Smooth muscle cell (in vitro differentiated cells): ENCODE measurements around the gene DEAF1. TPM values are rescaled to one million over a fixed set of nuclear protein-coding genes. Genes with fewer than 3 reads are reported as not detected.
"Not testable (repeated sequence)": the region's sequence is repeated elsewhere in the genome, so short reads cannot be mapped to it uniquely, and the experiment has no call there.

Experiments used
- DNase-seq: peaks from one replicate; lab custom pipeline; 2025; ENCODE audit not compliant: unreplicated experiment; lab: John Stamatoyannopoulos, UW
- H2AFZ ChIP-seq: fragments of 200-600 bp; sonication (generic); 2 replicates; pipeline ENCODE4 v1.6.0; 2016; ENCODE audit warnings: antibody characterized with exemption, low read depth, mild to moderate bottlenecking
- H3F3A ChIP-seq: fragments of 200-600 bp; sonication (generic); 2 replicates; pipeline ENCODE4 v1.6.0; 2017; ENCODE audit warnings: antibody characterized with exemption, low read depth
- H3K27ac ChIP-seq: fragments of 200-600 bp; sonication (generic); 2 replicates; pipeline ENCODE4 v1.5.1; 2016; ENCODE audit warnings: low read depth, mild to moderate bottlenecking
- H3K27me3 ChIP-seq: fragments of 200-600 bp; sonication (generic); 2 replicates; pipeline ENCODE4 v1.6.1; 2016; ENCODE audit warnings: low read depth, mild to moderate bottlenecking
- H3K36me3 ChIP-seq: fragments of 200-600 bp; sonication (generic); 2 replicates; pipeline ENCODE4 v1.5.1; 2016; ENCODE audit warnings: low read depth
- H3K4me1 ChIP-seq: fragments of 200-600 bp; sonication (generic); 2 replicates; pipeline ENCODE4 v1.5.1; 2016; ENCODE audit warnings: low read depth
- H3K4me2 ChIP-seq: fragments of 200-600 bp; sonication (generic); 2 replicates; pipeline ENCODE4 v1.6.0; 2016; ENCODE audit warnings: mild to moderate bottlenecking
- H3K4me3 ChIP-seq: fragments of 200-600 bp; sonication (generic); 2 replicates; pipeline ENCODE4 v1.5.1; 2016; ENCODE audit warnings: mild to moderate bottlenecking
- H3K79me2 ChIP-seq: fragments of 200-600 bp; sonication (generic); 2 replicates; pipeline ENCODE4 v1.6.0; 2016; ENCODE audit warnings: low read depth, mild to moderate bottlenecking
- H3K9ac ChIP-seq: fragments of 200-600 bp; sonication (generic); 2 replicates; pipeline ENCODE4 v1.6.0; 2016; ENCODE audit warnings: low read depth
- H3K9me3 ChIP-seq: fragments of 200-600 bp; sonication (generic); replicated peaks from 2 replicates; pipeline ENCODE4 v1.5.1; 2016; ENCODE audit warnings: low read depth
- H4K20me1 ChIP-seq: fragments of 200-600 bp; sonication (generic); 2 replicates; pipeline ENCODE4 v1.6.0; 2016; ENCODE audit warnings: low read depth
- WGBS: methylation state at CpG from one replicate; pipeline ENCODE4 v1.1.7; 2016; ENCODE audit warnings: low lambda C conversion rate; 5-methylcytosine and 5-hydroxymethylcytosine counted together
- polyA plus RNA-seq: library from polyadenylated mRNA; unstranded; fragments of >200 nt; fragmentation: Nextera tagmentation; extraction: Ambion mirVana; gene quantifications from 2 replicates; pipeline ENCODE4 v1.2.1, GENCODE V29; 2016
- total RNA-seq: library from RNA; depleted of rRNA; stranded (reverse); fragments of >200 nt; gene quantifications from 2 replicates; pipeline ENCODE4 v1.2.3, GENCODE V29; 2014
- TF ChIP-seq, protein P1 (sequence below): fragments of 200-600 bp; sonication (generic); IDR thresholded peaks from 2 replicates; pipeline ENCODE4 v1.5.1; 2017; ENCODE audit warnings: borderline replicate concordance, mild to moderate bottlenecking, antibody characterized with exemption; ENCODE audit not compliant: insufficient read depth, poor library complexity, severe bottlenecking

Gene DEAF1
- total and polyA plus RNA-seq, 2 experiments from 2014 or later, result 18.7 to 39.2 TPM

DNA sequence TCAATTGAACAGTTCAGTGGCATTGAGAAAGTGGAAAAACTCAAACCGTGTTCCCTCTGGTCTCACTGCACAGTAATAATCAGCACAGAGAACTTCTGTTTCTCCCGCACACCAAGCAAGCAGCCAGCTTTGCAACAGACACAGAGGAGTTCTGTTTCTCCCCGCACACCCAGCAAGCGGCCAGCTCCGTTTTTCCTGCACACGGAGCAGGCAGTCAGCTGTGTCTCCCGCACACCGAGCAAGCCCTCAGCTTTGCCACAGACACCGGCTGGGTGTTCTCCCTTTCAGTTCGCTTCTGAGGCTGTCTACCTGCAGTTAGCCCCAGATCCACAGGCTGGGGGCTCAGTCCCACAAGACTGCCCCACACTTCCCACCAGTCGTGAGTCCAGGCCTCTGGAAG is 42.3 kb upstream of the DEAF1 start:
- H2AFZ ChIP-seq, result no peak overlapping the region

DNA sequence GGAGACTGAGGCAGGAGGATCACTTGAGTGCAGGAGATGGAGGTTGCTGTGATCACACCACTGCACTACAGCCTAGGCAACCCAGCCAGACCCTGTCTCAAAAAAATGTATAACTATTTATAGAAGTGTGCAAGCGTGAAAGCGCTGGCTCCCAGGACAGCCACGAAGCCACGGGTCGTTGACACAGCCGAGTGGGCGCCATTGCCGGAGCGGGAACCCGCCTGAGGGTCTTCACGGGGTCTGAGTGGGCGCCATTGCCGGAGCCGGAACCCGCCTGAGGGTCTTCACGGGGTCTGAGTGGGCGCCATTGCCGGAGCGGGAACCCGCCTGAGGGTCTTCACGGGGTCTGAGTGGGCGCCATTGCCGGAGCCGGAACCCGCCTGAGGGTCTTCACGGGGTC is 39.5 kb upstream of the DEAF1 start:
- H3K27ac ChIP-seq, H3K4me3 ChIP-seq, H4K20me1 ChIP-seq, H3F3A ChIP-seq, DNase-seq, H3K79me2 ChIP-seq, H3K4me1 ChIP-seq, H3K4me2 ChIP-seq, H3K36me3 ChIP-seq, H3K27me3 ChIP-seq, H3K9ac ChIP-seq, H3K9me3 ChIP-seq, H2AFZ ChIP-seq: not testable (repeated sequence)
- 97% methylated on average over 26 of the region's 26 CpGs for WGBS

More for the DNA sequence above, 42.3 kb upstream of the DEAF1 start:
- no peaks in the 10 kb centered on the region for H3K79me2 ChIP-seq
- no peaks in the 10 kb centered on the region for H3K36me3 ChIP-seq
- no peak overlapping the region for H3K27ac ChIP-seq
- H3F3A ChIP-seq, result no peaks in the 10 kb centered on the region
- DNase-seq, result no peak
- no peak overlapping the region for H3K4me3 ChIP-seq
- no peaks in the 10 kb centered on the region for H3K4me1 ChIP-seq
- no peaks in the 10 kb centered on the region for H3K9me3 ChIP-seq
- H3K4me2 ChIP-seq, result no peak overlapping the region
- no peaks in the 10 kb centered on the region for H3K27me3 ChIP-seq
- H4K20me1 ChIP-seq, result no peaks in the 10 kb centered on the region
- WGBS, result 66% methylated on average over 11 of the region's 11 CpGs
- TF ChIP-seq, protein P1, sequence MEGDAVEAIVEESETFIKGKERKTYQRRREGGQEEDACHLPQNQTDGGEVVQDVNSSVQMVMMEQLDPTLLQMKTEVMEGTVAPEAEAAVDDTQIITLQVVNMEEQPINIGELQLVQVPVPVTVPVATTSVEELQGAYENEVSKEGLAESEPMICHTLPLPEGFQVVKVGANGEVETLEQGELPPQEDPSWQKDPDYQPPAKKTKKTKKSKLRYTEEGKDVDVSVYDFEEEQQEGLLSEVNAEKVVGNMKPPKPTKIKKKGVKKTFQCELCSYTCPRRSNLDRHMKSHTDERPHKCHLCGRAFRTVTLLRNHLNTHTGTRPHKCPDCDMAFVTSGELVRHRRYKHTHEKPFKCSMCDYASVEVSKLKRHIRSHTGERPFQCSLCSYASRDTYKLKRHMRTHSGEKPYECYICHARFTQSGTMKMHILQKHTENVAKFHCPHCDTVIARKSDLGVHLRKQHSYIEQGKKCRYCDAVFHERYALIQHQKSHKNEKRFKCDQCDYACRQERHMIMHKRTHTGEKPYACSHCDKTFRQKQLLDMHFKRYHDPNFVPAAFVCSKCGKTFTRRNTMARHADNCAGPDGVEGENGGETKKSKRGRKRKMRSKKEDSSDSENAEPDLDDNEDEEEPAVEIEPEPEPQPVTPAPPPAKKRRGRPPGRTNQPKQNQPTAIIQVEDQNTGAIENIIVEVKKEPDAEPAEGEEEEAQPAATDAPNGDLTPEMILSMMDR, result no peak
- no peak overlapping the region for H3K9ac ChIP-seq

DNA sequence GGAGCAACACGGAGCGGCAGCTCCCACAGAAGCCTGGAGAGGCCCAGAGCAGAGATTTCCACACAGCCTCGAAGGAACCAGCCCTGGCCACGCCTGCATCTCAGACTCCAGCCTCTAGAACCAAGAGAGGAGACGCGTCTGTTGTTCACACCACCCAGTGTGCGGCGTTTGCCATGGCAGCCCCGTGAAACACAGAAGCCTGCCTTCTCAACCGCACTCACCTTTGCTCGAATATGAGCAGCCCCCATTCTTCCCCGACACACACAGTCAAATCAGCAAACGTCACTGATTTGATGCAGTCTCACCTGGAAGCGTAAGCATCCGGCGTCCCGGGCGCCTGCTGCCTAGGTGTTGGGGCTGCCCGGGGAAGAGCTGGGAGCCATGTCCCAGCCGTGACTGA is 38.0 kb upstream of the DEAF1 start:
- no peak for DNase-seq
- Histone ChIP-seq H3K4me2 (no peak overlapping the region), H3K4me3 (no peak overlapping the region), H3K9me3 (no peaks in the 10 kb centered on the region), H3K9ac (no peak overlapping the region), H3K4me1 (no peaks in the 10 kb centered on the region), H3K27me3 (no peaks in the 10 kb centered on the region), H3K79me2 (no peaks in the 10 kb centered on the region), H2AFZ (no peak overlapping the region), H4K20me1 (no peaks in the 10 kb centered on the region), H3F3A (no peaks in the 10 kb centered on the region), H3K27ac (no peak overlapping the region), H3K36me3 (no peaks in the 10 kb centered on the region)
- TF ChIP-seq, protein P1, result no peak
- 91% methylated on average over 20 of the region's 20 CpGs for WGBS

DNA sequence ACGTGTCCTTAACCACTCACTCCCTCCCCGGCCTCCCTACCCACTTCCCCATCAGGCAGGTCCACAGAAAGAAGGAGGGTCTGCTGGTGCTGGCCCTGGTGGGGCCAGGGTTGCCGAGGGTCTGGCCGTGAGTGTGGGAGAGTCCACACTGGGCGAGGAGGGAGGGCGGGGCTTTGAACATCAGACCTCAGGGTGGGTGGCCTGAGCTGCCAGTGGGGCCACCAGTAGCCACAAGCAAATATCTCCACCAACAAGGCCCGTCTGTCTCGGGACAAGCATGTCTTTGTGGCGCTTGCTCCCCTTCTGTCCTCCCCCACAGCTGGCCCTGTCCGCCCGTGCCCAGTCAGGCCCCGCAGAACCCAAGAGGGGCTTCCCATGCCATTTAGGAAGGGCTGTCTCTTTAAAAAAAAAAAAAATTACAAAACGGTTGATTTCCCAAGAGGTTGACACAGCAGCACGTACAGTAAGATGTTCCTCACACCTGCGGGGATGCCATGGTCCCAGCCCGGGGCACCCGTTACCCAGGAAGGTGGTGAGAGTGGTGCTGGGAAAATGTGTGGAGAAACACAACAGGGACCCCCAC is 34.6 kb upstream of the DEAF1 start:
- no peak overlapping the region for H3K4me2 ChIP-seq
- H4K20me1 ChIP-seq, result no peaks in the 10 kb centered on the region
- no peak overlapping the region for H2AFZ ChIP-seq
- H3K36me3 ChIP-seq, result no peaks in the 10 kb centered on the region
- peaks cover 21% of the 10 kb centered on the region for H3K27me3 ChIP-seq
- no peaks in the 10 kb centered on the region for H3F3A ChIP-seq
- H3K4me1 ChIP-seq, result peaks cover 10% of the 10 kb centered on the region
- no peak overlapping the region for H3K4me3 ChIP-seq
- no peak for DNase-seq
- TF ChIP-seq, protein P1, result no peak
- H3K9me3 ChIP-seq, result no peaks in the 10 kb centered on the region
- no peak overlapping the region for H3K27ac ChIP-seq
- WGBS, result 85% methylated on average over 16 of the region's 17 CpGs
- H3K79me2 ChIP-seq, result no peaks in the 10 kb centered on the region
- H3K9ac ChIP-seq, result no peak overlapping the region
